Activated T-cell treated with anti-CD3 and anti-CD28 coated beads for 48 hours (primary cell): ENCODE results near the gene TMEM178B.
"Not testable (repeated sequence)": the region's sequence is repeated elsewhere in the genome, so short reads cannot be mapped to it uniquely, and the experiment has no call there.

Experiments used
- DNase-seq: peaks from one replicate; pipeline ENCODE4 v3.0.0-alpha.2; 2020; ENCODE audit warnings: low read depth

Gene TMEM178B

GRCh38 chr7:141356161-141356560, 282.3 kb downstream of the TMEM178B start:
- DNase-seq: no peak

- DNase-seq: no peak
Observed at GRCh38 chr7:141358386-141358785, 284.5 kb downstream of the TMEM178B start.

- DNase-seq: no peak
Observed at GRCh38 chr7:141359262-141359661, 285.4 kb downstream of the TMEM178B start.

GRCh38 chr7:141359740-141360415, 286.0 kb downstream of the TMEM178B start:
- DNase-seq: no peak

GRCh38 chr7:141360416-141360760, 286.5 kb downstream of the TMEM178B start:
- DNase-seq: no peak

- DNase-seq: no peak
Observed at GRCh38 chr7:141360803-141361202, 286.9 kb downstream of the TMEM178B start.

GRCh38 chr7:141361479-141361878, 287.6 kb downstream of the TMEM178B start:
- no peak for DNase-seq

- DNase-seq: no peak
Observed at GRCh38 chr7:141361960-141362359, 288.1 kb downstream of the TMEM178B start.

- no peak for DNase-seq
Observed at GRCh38 chr7:141362580-141363435, 288.9 kb downstream of the TMEM178B start.

- DNase-seq: no peak
Observed at GRCh38 chr7:141363748-141364147, 289.9 kb downstream of the TMEM178B start.

- no peak for DNase-seq
Observed at GRCh38 chr7:141366091-141366621, 292.3 kb downstream of the TMEM178B start.

- DNase-seq: no peak
Observed at GRCh38 chr7:141369422-141369821, 295.6 kb downstream of the TMEM178B start.

GRCh38 chr7:141370178-141370577, 296.3 kb downstream of the TMEM178B start:
- no peak for DNase-seq

GRCh38 chr7:141370650-141371049, 296.8 kb downstream of the TMEM178B start:
- DNase-seq: no peak

- no peak for DNase-seq
Observed at GRCh38 chr7:141374425-141374824, 300.6 kb downstream of the TMEM178B start.

GRCh38 chr7:141375442-141375841, 301.6 kb downstream of the TMEM178B start:
- DNase-seq: no peak

- DNase-seq: no peak
Observed at GRCh38 chr7:141377906-141378305, 304.0 kb downstream of the TMEM178B start.

- no peak for DNase-seq
Observed at GRCh38 chr7:141378405-141378804, 304.5 kb downstream of the TMEM178B start.

GRCh38 chr7:141381794-141382427, 308.0 kb downstream of the TMEM178B start:
- DNase-seq: no peak

GRCh38 chr7:141383356-141383755, 309.5 kb downstream of the TMEM178B start:
- DNase-seq: not testable (repeated sequence)

- no peak for DNase-seq
Observed at GRCh38 chr7:141386881-141387280, 313.0 kb downstream of the TMEM178B start.

- no peak for DNase-seq
Observed at GRCh38 chr7:141387521-141388217, 313.8 kb downstream of the TMEM178B start.
